Activated effector memory CD4-positive, alpha-beta T cell treated with anti-CD3 and anti-CD28 coated beads, Interleukin-2, amount 50 U/mL, for 16 hours (primary cell): Measurements from ENCODE around the gene DNAH1.

Experiments
- DNase-seq: peaks from one replicate; pipeline ENCODE4 v3.0.0-alpha.2; 2020

DNAH1 gene

DNA sequence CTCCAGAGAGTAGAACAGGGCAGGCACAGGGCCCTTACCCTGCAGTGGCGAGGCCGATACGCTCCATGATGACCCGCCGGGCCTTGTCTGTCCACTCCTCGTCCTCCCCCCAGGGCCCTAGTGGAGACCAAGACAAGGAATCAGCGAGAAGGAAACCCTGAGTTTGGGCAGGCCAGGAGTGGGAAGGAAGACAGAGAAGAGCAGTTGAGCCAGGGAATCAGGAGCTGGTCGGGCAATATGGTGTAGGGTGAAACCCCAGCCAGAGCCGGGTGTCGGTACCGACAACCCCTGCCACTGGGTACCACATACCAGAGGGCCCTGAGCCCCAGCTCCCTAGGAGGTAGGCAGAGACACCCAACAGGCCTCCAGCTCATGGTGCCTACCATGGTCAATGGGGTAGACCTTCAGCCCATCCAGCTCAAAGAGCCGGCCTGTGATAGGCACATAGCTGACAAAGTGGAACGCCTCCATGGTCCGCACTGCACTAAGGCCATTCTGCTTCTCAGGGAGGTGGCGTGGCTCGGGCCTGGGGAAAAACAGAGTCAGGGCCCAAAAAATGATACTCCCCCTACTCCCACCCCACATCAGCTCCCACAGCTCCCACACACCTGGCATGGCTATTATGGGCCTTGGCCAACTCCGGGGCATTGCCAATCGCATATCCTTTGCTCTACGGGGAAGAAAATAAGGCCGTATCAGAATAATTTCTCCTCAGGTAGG, 90.8 kb downstream of the DNAH1 start:
- peak; percentile 59 for DNase-seq

DNA sequence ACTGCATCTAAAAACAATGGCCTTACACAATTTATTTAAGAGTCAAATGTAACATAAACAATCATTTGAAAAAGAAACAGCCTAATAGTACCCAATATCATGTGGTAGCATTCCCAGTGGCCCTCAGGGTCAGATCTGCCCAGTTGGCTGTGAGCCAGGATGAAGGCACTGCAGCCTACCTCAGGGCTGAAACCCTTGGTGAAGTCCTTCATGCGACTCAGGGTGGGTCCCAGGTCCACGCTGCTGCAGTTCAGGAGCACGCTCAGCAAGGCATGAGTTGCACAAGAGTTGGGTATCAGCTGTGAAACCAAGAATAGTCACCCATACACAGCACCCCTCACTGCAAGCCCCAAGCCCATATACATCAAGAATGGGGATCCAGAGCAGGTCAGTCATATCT, 91.7 kb downstream of the DNAH1 start:
- peak; percentile 55 for DNase-seq

GRCh38 chr3:52408466-52408865, 92.3 kb downstream of the DNAH1 start:
- peak; percentile 47 for DNase-seq

- peak; percentile 2 for DNase-seq
Measured at GRCh38 chr3:52415800-52416199, 99.7 kb downstream of the DNAH1 start.

DNA sequence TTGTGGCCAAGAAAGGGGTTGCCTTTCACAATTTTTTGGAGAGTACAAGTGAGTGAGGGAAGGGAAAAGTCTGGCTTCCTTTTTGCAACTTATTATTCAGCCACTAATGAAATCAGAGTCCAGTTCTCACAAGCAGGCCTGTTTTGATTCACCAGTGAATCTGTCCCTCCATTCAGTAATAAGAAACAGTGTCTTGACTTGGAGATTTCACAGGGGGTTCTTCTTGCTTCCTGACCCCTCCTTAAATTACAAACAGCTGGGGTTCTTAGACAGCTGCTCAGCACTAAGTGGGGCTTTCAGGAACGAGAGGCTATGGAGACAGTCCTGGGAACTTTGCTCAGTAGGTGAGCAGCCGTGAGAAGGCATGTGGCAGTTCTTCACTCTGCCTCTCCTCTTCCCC, 104.3 kb downstream of the DNAH1 start:
- DNase-seq = peak; percentile 37

DNA sequence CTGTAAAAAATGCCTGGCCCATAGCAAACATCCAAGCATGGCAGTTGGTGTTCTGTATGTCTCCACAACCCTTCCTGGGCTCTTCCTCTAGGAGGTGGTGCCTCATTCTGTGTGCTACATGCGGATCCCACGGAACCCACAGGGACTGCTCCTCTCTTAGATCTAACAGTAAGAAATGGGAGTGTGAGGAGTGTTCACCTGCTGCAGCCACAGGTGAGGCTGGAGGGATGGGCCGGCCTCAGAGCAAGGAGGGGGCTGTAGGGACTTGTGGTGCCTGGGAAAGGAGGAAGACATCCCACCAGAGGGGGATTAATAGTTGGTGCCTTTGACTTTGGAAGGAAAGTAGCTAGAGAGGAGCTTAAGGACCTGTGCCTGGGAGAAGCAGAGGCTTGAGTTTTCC, 106.5 kb downstream of the DNAH1 start:
- no peak for DNase-seq

GRCh38 chr3:52423173-52423572, 107.1 kb downstream of the DNAH1 start:
- DNase-seq = peak; percentile 24

- DNase-seq = peak; percentile 64
Measured at GRCh38 chr3:52428151-52429005, 112.3 kb downstream of the DNAH1 start.

DNA sequence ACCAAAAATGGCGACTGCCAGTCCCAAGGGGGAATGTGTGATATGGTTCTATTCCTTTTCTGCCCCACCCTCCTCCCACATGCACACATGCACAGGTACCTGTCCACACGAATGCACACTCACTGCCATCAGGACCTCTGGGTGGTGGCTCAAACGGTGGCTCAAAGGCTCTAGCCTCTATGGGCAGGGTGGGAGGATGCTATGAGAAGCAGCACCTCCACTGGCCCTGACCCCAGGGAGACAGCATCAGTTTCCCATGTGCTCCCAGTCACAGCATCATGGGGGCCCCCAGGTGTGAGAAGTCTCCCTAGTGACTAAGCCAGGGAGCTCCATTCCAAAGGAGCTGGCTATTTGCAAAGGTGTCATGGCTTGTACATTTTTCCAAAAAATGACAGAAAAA, 112.9 kb downstream of the DNAH1 start:
- DNase-seq = peak; percentile 57

DNA sequence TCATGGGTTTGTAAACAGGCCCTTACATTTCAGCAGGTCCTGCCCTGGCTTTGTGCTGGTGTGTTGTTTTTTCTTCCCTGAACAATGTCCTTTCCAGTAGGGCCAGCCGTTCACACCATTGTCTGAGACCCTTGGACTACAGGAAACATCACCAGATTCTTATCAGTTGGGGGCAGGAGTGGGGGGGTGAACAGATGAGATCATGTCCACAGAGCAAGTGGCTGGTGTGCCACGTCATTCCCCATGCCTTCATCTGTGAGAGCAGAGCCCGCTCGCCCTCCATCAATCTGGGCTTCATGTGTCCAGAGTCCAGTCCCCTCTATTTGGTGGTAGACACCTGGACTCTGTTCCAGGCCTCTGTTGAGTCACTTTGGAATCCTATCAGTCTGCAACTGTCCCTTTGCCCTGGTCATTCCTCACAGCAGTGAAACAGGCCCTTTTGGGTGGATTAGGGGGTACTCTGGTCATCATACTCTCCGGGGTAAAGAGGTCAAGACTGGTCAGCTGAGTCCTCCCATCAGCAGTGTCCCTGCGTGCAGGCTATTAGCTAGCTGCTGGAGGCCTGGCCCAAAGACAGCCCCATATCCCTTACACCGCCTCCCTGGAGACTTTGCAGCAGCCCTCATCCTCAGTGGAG, 113.8 kb downstream of the DNAH1 start:
- DNase-seq = peak; percentile 34

DNA sequence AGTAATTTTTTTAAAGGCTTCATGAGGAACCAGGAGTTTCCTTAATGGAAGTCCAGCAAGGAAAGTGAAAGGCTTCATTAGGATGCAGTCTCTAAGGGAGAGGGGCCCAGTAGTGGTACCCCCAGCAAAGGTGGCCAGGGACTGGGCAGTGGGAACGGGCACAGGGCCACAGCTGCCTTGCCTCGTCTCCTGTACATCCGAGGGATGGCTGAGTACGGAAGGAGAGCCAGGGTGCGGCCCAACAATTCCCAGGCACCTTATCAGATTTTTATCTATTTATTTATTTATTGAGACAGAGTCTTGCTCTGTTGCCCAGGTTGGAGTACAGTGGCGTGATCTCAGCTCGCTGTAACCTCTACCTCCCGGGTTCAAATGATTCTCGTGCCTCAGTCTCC, 114.3 kb downstream of the DNAH1 start:
- peak; percentile 19 for DNase-seq

GRCh38 chr3:52431459-52432223, 115.5 kb downstream of the DNAH1 start:
- DNase-seq = peak; percentile 5

DNA sequence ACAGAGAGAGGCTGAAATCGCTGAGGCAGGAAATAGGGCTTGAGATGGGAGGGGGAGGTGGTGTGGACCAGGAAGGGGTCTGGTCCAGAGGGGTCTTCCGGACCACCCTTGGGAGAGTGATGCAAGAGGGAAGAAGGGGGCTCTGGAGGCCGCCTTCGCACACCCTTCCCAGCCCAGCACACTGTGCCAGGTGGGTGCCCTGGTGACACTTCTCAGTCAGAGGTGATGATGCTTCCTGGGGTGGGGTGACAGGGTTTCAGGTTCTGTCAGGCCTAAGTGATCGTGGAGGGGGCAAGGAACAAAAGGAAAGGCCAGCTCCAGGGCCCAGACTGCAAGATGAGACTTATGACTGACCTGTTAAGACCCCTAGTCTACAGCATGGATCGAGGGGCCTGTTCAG, 116.1 kb downstream of the DNAH1 start:
- peak; percentile 45 for DNase-seq

GRCh38 chr3:52432691-52433141, 116.6 kb downstream of the DNAH1 start:
- DNase-seq = peak; percentile 43

GRCh38 chr3:52433328-52433995, 117.3 kb downstream of the DNAH1 start:
- peak; percentile 46 for DNase-seq

DNA sequence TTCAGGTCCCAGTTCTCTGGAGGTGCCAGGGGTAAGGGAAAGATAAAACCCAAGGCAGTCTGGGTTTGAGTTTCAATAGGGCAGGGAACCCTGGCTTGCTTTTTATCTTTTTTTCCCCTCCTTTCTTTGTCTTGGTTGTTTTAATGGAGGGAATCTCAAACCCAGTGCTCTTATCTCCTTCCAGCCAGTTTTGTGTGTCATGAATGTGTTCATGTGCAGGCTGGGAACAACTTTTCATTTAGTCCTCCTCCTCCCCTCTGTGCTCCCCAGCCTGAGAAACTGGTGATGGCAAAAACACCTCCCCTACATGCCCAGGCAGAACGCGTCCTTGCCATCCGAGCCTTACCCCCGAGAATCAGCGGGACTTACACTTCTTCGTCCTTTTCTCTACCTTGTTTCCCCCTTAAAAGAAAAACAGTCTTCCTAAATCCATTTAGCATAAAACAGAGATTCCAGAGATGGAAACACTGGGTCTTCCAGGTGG, 117.9 kb downstream of the DNAH1 start:
- peak; percentile 16 for DNase-seq

DNA sequence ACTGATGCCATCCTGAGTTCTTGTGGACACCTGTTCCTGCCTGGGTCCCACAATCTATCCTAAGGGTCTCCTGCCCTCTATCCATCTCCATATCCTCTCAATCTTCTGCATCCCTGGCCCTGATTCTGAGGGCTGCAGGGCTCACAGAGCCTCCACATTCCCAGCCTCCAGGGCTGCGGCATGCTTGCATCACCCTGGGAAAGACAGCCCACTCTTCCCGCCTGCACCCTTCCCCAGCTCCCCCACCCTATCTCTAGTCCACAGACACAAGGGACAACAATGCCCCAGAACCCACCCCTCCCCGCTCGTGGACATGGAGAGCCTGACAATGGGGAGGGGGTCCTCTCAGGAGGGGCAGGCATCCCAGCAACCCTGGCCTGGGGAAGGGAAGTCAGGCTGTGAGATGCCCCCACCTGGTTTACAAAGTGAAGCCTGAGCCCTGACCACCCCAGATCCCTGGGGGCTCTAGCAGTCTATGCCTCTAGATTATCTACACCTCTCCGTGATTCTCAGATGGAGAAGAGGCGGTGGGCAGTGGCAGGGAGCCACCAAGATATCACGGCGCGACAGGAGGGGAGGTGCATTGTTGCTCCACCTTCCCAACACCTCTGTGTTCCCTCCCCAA, 118.5 kb downstream of the DNAH1 start:
- peak; percentile 42 for DNase-seq

GRCh38 chr3:52435246-52436101, 119.4 kb downstream of the DNAH1 start:
- peak; percentile 61 for DNase-seq

DNA sequence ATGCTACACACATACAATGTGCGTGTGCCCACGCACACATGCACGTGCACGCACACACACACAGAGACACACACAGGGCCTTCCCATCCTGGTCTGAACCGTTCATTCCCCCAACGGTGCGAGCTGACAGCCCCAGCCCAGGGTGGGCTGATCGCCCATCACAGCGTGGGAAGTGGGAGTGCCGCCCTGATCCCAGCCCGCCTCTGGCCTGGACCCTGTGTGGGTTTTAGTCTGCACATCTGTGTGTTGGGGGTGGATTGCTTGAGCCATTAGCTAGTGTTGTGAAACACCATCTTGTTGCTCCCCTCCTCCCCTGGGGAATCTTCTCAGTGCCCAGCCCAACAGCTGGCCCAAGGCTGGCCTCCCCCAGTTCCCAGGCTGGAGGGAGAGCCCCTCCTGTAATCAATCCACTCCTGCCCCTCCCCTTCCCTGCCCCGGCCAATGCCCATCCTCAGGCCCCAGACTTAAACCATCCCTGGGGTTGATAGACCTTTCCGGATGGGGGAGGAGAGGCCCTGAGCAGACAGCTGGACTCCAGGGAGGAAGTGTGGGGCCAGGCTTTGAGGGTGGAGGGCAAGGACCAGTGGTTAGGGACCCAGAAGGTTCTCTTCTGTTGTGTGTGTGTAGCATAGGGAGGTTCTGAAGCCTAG, 120.5 kb downstream of the DNAH1 start:
- DNase-seq = peak; percentile 59
